HUDEP-2 (cell line): Measurements from ENCODE around the gene RBFOX2.
"Not testable (repeated sequence)": the region's sequence is repeated elsewhere in the genome, so short reads cannot be mapped to it uniquely, and the experiment has no call there.

Experiments
- DNase-seq, 76 experiments: peaks; one replicate each; lab custom pipeline; 2025; ENCODE audit not compliant: unreplicated experiment in 76 of 76; lab: John Stamatoyannopoulos, UW

Gene RBFOX2

DNA sequence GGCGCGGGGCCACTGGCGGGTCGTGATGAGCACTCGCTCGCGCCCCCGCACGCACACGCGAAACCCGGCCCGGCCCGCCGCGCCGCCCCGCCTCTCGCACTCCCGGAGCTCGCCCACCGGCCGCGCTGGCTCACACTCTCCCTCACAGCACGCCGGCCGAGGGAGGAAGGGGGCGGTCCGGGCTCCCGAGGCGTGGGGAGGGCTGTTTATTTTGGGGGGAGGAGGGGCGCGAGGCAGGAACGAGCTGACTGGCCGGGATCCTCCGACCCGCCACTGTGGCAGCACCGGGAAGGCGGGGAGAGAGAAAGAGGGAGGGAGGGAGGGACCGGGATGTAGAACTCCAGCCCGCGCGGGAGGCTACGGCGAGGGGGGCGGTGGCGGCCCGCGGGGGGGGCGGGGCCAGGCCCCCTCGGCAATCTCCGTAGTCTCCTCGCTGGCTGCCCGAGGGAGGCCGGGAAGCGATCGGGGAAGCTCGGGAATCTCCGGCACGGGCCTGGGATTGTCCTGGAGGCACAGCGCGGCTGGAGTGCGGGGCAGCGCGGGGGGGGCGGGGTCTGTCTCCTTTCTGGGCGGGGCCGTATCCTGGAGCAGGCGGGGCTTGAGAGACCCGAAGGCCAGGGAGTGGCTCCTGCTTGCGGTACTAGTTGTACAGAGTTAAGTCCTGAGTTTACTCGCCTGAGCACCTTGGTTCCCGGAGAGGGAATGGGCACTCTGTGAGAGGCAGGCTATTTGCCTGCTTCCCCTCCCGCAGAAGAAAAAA, at the start of gene RBFOX2:
RBFOX2 (minus strand) TSS at position 179 of the 760 bp plus-strand sequence. CDS start 399 bp downstream, outside the sequence.
- peak in 75 of 76 experiments; percentile 17 to 90 (median 74) for DNase-seq

GRCh38 chr22:36077271-36077670, 48.6 kb upstream of the RBFOX2 start:
- DNase-seq, result no peak

- no peak for DNase-seq
Measured at GRCh38 chr22:36075724-36076123, 47.1 kb upstream of the RBFOX2 start.

DNA sequence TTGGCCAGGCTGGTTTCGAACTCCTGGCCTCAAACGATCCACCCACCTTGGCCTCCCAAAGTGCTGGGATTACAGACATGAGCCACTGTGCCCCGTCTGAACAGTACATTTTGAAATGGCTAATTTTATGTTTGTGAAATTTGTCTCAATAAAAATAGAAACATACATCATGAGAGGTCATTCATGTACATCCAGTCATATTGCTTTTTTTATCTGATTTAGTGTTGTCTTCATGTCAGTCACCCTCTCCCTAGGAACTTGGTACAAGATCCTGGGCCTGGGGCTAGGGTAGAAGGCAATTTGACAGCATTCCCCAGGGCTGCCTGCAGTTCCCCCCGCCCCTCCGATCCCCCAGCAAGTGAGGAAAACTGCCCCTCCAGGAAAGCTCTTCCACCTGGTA, 46.6 kb upstream of the RBFOX2 start:
- no peak for DNase-seq

GRCh38 chr22:36073476-36073875, 44.9 kb upstream of the RBFOX2 start:
- no peak for DNase-seq

- DNase-seq, result not testable (repeated sequence)
Measured at GRCh38 chr22:36070645-36071044, 42.0 kb upstream of the RBFOX2 start.

DNA sequence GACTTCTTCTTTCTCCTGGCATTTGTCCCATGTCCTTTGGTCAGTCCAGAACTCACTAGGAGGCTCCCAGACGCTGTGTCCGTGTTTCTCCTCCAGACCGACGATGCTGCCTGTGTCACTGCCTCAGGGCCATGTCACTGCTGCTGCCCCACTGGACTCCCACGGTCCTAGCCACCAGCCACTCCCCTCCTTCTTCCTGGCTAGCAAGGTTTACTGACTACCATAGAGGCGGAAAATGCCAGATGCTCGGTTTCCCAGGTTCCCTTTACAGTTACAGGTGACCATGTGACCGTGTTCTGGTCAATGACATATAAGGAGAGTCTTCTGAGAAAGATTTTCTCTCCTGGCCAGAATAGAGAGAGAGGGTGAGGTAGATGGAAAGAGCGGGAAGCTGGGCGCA, 40.7 kb upstream of the RBFOX2 start:
- DNase-seq, result no peak

DNA sequence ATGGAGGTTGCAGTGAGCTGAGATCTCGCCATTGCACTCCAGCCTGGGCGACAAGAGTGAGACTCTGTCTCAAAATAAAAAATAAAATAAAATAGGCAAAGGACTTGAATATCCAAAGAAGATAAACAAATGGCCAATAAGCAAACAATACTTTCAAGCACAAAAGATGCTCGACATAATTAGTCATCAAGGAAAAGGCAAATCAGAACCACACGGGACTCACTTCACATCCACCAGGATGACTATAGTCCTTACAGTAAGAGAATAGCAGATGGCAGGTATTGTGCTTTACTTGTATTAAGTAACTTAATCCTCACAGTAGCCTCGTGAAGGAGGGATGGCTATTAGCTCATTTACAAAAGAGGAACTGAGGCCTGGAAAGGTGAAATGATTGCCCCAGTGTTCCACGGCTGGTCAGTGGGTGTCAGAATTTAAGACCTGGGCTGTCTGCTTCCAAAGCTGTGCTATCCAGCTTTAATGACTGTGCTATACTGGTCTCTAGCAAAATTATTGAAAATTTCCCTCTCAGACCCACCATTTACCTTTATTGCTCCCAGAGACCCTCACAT, 40.2 kb upstream of the RBFOX2 start:
- no peak for DNase-seq

DNA sequence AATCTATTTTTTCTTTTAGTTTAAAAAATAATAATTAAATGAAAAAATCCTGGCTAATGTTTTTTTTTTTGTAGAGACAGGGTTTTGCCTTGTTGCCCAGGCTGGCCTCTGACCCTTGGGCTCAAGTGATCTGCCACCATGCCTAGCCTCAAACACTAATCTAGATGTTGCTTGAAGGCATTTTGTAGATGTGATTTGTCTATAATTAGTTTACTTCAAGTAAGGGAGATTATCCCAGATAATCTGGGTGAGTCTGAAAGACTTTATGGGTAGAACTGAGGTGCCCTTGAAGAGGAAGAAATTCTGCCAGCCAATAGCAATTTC, 38.6 kb upstream of the RBFOX2 start:
- DNase-seq, result no peak

DNA sequence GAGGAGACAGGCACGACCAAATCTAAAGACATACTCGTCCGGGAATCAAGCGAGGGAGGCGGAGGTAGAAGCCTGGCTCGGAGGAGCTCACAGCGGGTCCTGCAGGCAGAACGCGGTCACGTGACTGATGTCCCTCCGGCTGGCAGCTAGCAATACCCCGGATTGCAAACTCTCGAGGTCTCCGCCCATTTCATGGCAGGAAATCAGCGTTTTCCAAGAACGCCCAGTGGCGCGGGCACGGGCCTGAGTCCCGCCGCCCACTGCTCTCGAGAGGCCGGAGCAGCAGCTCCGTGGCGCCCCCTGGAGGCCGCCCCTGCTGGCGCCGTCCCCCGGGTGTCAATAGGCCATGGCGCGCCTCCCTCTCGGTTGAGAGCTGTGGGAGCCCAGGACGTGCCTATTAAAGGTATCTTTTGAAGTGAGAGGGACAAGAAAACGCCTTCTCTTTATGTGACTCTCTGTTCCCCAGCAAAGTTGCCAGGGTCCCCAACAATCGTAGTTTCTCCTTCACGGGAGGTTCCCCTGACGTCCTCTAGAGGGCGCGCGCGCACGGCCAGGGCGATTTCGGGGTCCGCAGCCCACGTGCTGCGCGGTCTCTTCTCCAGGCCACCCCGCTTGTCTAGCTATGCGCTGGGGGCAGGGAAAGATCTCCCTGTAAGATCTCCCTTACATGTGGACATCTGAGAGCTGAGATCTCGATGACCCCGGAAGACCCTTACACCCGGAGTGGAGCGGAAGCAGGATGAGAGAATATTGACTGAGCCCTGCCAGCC, 37.3 kb upstream of the RBFOX2 start:
- peak in 65 of 76 experiments; percentile 12 to 75 (median 52) for DNase-seq

DNA sequence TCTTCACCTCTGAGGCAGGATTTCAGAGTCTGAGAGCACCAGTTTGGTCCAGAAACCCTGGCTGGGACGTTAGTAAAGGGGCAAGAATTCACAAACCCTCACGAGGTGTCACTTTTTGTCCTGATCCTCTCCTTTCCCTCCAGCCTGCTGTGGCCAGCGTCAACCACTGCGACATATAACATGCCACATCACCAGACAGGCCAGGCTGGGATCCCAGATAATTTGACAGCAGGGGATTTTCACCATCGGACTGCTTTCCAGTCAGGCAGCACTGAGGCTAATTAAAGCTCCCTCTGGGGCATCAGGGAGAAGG, 36.8 kb upstream of the RBFOX2 start:
- no peak for DNase-seq

DNA sequence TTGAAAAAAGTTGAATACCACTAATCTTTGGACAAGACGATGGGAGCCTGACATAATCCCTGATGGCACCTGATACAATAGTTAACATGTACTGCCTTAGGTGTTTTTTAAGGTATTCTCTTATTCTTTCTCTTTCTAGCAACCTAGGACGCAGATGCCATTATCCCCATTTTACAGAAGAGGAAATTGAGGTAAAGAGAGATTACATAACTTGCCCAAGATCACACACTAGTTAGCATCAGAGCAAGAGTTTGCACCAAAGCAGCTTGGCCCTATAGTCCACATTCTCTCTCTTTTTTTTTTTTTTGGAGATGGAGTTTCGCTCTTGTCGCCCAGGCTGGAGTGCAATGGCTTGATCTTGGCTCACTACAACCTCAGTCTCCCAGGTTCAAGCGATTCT, 35.7 kb upstream of the RBFOX2 start:
- DNase-seq, result no peak

GRCh38 chr22:36056980-36057379, 28.4 kb upstream of the RBFOX2 start:
- DNase-seq, result no peak

GRCh38 chr22:36055376-36056295, 27.0 kb upstream of the RBFOX2 start:
- DNase-seq, result no peak

DNA sequence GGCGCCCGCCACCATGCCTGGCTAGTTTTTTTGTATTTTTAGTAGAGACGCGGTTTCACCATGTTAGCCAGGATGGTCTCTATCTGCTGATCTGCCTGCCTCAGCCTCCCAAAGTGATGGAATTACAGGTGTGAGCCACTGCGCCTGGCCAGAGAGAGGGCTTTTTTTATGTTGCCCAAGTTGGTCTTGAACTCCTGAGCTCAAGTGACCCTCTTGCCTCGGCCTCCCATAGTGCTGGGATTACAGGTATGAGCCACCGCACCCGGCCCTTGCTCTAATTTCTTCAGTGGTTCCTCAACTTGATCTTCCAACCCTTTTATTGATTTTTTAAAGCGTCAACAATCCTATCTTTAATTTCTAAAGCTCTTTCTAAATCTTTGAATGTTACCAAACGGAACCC, 25.8 kb upstream of the RBFOX2 start:
- DNase-seq, result not testable (repeated sequence)

DNA sequence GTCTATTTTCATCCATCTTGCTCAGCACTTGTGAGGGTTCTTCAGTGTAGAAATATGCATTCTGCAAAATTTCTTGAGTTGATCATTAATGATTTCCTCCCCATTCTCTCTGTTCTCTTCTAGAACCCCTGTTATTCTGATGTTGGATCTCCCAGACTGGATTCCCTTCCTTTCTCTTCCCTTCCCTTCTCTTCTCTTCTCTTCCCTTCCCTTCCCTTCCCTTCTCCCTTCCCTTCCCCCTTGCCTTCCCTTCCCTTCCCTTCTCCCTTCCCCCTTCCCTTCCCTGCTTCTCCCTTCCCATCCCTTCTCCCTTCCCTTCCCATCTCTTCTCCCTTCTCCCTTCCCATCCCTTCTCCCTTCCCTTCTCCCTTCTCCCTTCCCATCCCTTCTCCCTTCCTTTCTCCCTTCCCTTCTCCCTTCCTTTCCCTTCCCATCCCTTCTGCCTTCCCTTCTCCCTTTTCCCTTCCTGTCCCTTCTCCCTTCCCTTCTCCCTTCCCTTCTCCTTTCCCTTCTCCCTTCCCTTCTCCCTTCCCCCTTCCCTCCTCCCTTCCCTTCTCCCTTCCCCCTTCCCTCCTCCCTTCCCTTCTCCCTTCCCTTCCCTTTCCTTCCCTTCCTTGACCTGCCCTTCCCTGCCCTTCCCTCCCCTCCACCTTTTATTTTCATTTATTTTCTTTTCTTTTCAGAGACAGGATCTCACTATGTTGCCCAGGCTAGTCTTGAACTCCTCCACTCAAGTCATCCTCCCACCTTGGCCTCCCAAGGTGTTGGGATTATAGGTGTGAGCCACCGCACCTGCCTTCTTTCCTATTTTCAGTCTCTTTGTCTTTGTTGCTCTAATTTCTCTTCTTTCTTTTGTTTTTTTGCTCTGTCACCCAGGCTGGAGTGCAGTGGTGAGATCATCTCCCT, 24.9 kb upstream of the RBFOX2 start:
- no peak for DNase-seq

DNA sequence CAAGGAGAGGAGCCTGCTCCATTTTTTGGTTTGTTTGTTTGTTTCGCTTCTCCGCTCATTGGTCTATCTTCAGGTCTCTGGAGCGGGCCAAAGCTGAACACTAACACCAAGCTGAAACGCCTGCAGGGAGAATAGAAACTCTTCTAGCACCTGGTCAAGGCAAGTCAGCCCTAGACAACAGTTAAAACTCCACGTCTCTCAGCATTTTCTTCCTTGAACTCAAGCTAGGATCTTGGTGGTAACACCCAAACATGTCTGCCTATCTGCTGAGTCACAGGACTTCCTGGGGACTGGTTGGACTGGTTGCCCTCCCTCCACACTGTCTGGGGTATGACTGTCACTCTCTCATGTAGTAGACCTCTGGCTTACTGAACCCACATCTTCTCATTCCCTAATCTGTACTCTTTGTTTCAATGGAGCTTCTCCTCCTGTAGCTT, 23.9 kb upstream of the RBFOX2 start:
- DNase-seq, result peak in 24 of 76 experiments; percentile 2 to 34 (median 8)

GRCh38 chr22:36049678-36049997, 21.0 kb upstream of the RBFOX2 start:
- no peak for DNase-seq

- DNase-seq, result no peak
Measured at GRCh38 chr22:36048911-36049677, 20.5 kb upstream of the RBFOX2 start.
